ENCODE results near the gene ULK3.

The ULK3 gene

GRCh38 chr15:74882528-74882927, 39.6 kb upstream of the ULK3 start:
- TF ChIP-seq CTCF (IDR thresholded peaks at IDR 0.05; ENCODE audit: borderline replicate concordance, extremely low read depth, low read length, poor library complexity, severe bottlenecking): no peak
- TF ChIP-seq EZH2 (IDR thresholded peaks at IDR 0.05; ENCODE audit: borderline replicate concordance, low read depth, low read length, severe bottlenecking): no peak
- H3K9ac ChIP-seq (ENCODE audit: low read depth, low read length): no peak overlapping the region
- H3K27me3 ChIP-seq (ENCODE audit: insufficient read depth, low read length, poor library complexity): no peaks in the 10 kb centered on the region
- H3K79me2 ChIP-seq (ENCODE audit: insufficient read depth, low read length): no peaks in the 10 kb centered on the region
- no peak overlapping the region for H3K27ac ChIP-seq (ENCODE audit: low read length)
- no peak overlapping the region for H2AFZ ChIP-seq (ENCODE audit: low read depth, low read length)
- DNase-seq (no peak), ATAC-seq (ENCODE audit: insufficient read depth, low read depth) (no peak)
- H3K9me3 ChIP-seq (ENCODE audit: insufficient read depth, low read length, severe bottlenecking): peaks cover 10% of the 10 kb centered on the region
- no peaks in the 10 kb centered on the region for H4K20me1 ChIP-seq (ENCODE audit: insufficient read depth, low read length)
- no peaks in the 10 kb centered on the region for H3K4me1 ChIP-seq (ENCODE audit: insufficient read depth, low read length)
- no peaks in the 10 kb centered on the region for H3K36me3 ChIP-seq (ENCODE audit: insufficient read depth, low read length)
- no peak overlapping the region for H3K4me2 ChIP-seq (ENCODE audit: insufficient read depth, low read length)
- no peak overlapping the region for H3K4me3 ChIP-seq (ENCODE audit: low read depth in 1 of 2, low read length in 2 of 2)

- no peak for DNase-seq
- Histone ChIP-seq H3K4me2 (ENCODE audit: insufficient read depth, low read length) (no peak overlapping the region), H3K27ac (ENCODE audit: low read length) (no peak overlapping the region), H3K9ac (ENCODE audit: low read depth, low read length) (no peak overlapping the region), H3K9me3 (ENCODE audit: insufficient read depth, low read length, severe bottlenecking) (peaks cover 10% of the 10 kb centered on the region), H3K79me2 (ENCODE audit: insufficient read depth, low read length) (no peaks in the 10 kb centered on the region), H4K20me1 (ENCODE audit: insufficient read depth, low read length) (no peaks in the 10 kb centered on the region), H3K27me3 (ENCODE audit: insufficient read depth, low read length, poor library complexity) (no peaks in the 10 kb centered on the region), H3K36me3 (ENCODE audit: insufficient read depth, low read length) (no peaks in the 10 kb centered on the region), H3K4me1 (ENCODE audit: insufficient read depth, low read length) (peaks cover 10% of the 10 kb centered on the region), H3K4me3 (ENCODE audit: low read depth in 1 of 2, low read length in 2 of 2) (no peak overlapping the region), H2AFZ (ENCODE audit: low read depth, low read length) (no peak overlapping the region)
- TF ChIP-seq CTCF (IDR thresholded peaks at IDR 0.05; ENCODE audit: borderline replicate concordance, extremely low read depth, low read length, poor library complexity, severe bottlenecking): no peak
- no peak for TF ChIP-seq EZH2 (IDR thresholded peaks at IDR 0.05; ENCODE audit: borderline replicate concordance, low read depth, low read length, severe bottlenecking)
- ATAC-seq (ENCODE audit: insufficient read depth, low read depth): no peak
Measured at GRCh38 chr15:74878273-74878672, 35.3 kb upstream of the ULK3 start.

GRCh38 chr15:74873756-74874424, 30.9 kb upstream of the ULK3 start:
- H3K4me1 ChIP-seq (ENCODE audit: insufficient read depth, low read length): peaks cover 41% of the 10 kb centered on the region
- H3K9ac ChIP-seq (ENCODE audit: low read depth, low read length): peak overlapping the region; percentile 74
- peaks cover 24% of the 10 kb centered on the region for H4K20me1 ChIP-seq (ENCODE audit: insufficient read depth, low read length)
- H3K4me2 ChIP-seq (ENCODE audit: insufficient read depth, low read length): peak overlapping the region; percentile 94
- TF ChIP-seq CTCF (IDR thresholded peaks at IDR 0.05; ENCODE audit: borderline replicate concordance, extremely low read depth, low read length, poor library complexity, severe bottlenecking) (no peak), EZH2 (IDR thresholded peaks at IDR 0.05; ENCODE audit: borderline replicate concordance, low read depth, low read length, severe bottlenecking) (no peak)
- H3K27ac ChIP-seq (ENCODE audit: low read length): peak overlapping the region; percentile 73
- H3K4me3 ChIP-seq (ENCODE audit: low read depth in 1 of 2, low read length in 2 of 2): peak overlapping the region; percentile 22 to 99; a peak in 3 of 4 replicates
- no peaks in the 10 kb centered on the region for H3K9me3 ChIP-seq (ENCODE audit: insufficient read depth, low read length, severe bottlenecking)
- ATAC-seq (ENCODE audit: insufficient read depth, low read depth): no peak
- H3K36me3 ChIP-seq (ENCODE audit: insufficient read depth, low read length): peaks cover 3% of the 10 kb centered on the region; the same call in 1 of the 2 replicates
- no peaks in the 10 kb centered on the region for H3K27me3 ChIP-seq (ENCODE audit: insufficient read depth, low read length, poor library complexity)
- peak overlapping the region; percentile 84 for H2AFZ ChIP-seq (ENCODE audit: low read depth, low read length)
- no peak for DNase-seq
- peaks cover 40% of the 10 kb centered on the region for H3K79me2 ChIP-seq (ENCODE audit: insufficient read depth, low read length)
